ENCODE measurements around the gene COL9A3. TPM values are rescaled to one million over a fixed set of nuclear protein-coding genes. Genes with fewer than 3 reads are reported as not detected.
A peak's percentile ranks its signal among the peaks of the same experiment; 100 is the strongest.

The COL9A3 gene
- total RNA-seq, 2 experiments from 2014 or later = not detected

DNA sequence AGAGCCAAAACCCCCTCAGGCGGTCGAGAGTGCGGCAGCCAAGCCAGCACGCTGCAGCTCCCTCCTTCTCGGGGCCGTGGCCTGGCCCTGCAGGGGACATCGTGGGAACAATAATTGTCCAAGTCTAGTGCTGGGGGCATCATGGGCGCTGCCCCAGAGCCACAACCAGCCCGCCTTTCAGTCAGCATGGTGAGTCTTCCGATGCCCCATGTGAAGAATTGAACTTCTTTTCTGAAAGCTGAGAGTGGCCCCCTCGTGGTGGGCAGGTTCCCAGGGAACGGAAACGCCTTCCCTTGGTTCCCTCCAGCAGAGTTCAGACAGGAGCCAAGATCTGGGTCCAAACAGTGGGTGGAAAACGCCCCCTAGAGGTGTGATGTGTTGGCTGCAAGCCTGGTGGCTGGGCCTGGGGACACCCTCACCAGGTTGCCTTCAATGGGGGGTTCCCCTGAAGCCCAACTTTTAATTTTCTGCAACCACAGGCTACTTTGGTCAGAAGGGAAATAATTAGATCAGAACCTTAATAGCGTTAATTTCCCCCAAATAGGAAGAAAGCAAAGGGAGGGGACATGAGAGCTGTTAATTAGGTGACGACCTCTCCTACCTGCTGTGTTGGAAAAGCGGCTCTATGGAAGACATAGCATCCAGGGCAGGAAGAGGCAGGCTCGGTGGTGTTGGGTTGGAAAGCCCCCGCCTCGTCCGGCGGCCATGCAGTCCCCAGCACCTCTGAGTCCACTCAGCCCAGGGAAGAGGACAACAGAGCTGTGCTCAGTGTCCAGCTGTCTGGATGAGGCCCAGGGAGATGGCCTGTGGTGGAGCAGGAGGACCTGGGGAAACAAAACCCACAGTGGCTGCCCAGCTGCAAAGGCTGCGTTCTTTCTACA lies 25.3 kb upstream of the COL9A3 start:
- CTCF ChIA-PET = interaction anchor here (1.0 to 2.3 kb wide), 9 partner anchors 14 to 292 kb away, joined by 3 to 11 read pairs (median 5); partner anchors contain the start of gene SLCO4A1
- Histone ChIP-seq H3K27ac (ENCODE audit: low read depth in 1 of 2, low read length in 2 of 2) (no peak overlapping the region), H3K36me3 (ENCODE audit: insufficient read depth, low read length) (no peaks in the 10 kb centered on the region), H3K4me1 (ENCODE audit: insufficient read depth, low read length) (peaks cover 41% of the 10 kb centered on the region), H3K4me3 (ENCODE audit: low read length) (no peak overlapping the region), H3K27me3 (ENCODE audit: control insufficient read depth in 1 of 2, insufficient read depth in 2 of 2, low read length in 2 of 2) (no peaks in the 10 kb centered on the region), H3K9me3 (ENCODE audit: control insufficient read depth in 1 of 2, insufficient read depth in 1 of 2, low read length in 2 of 2) (no peaks in the 10 kb centered on the region)
- Mint-ChIP-seq H3K9me3 (no peaks in the 10 kb centered on the region), H3K27me3 (no peaks in the 10 kb centered on the region), H3K36me3 (ENCODE audit: low read depth) (peaks cover 14% of the 10 kb centered on the region), H3K4me3 (peak overlapping the region; percentile 85), H3K4me1 (ENCODE audit: low read depth) (peaks cover 39% of the 10 kb centered on the region), H3K27ac (peak overlapping the region; percentile 67)
- peak; percentile 54 to 86 (median 65) for DNase-seq
- no peak for ATAC-seq (ENCODE audit: poor library complexity)
- POLR2A ChIA-PET = interaction anchor here (1.1 to 2.1 kb wide), 3 partner anchors 51 to 140 kb away, joined by 3 to 9 read pairs (median 4); no protein-coding TSS in a partner anchor
- intact Hi-C loops (cut with DNase I, micrococcal nuclease) = loop anchor here (1.0 to 10.0 kb wide), 8 partner anchors 17 to 407 kb away; partner anchors contain the start of gene RPS21 (in 1 of the 2)
- TF ChIP-seq, protein P1, sequence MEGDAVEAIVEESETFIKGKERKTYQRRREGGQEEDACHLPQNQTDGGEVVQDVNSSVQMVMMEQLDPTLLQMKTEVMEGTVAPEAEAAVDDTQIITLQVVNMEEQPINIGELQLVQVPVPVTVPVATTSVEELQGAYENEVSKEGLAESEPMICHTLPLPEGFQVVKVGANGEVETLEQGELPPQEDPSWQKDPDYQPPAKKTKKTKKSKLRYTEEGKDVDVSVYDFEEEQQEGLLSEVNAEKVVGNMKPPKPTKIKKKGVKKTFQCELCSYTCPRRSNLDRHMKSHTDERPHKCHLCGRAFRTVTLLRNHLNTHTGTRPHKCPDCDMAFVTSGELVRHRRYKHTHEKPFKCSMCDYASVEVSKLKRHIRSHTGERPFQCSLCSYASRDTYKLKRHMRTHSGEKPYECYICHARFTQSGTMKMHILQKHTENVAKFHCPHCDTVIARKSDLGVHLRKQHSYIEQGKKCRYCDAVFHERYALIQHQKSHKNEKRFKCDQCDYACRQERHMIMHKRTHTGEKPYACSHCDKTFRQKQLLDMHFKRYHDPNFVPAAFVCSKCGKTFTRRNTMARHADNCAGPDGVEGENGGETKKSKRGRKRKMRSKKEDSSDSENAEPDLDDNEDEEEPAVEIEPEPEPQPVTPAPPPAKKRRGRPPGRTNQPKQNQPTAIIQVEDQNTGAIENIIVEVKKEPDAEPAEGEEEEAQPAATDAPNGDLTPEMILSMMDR (IDR thresholded peaks at IDR 0.05) = peak; percentile 95

DNA sequence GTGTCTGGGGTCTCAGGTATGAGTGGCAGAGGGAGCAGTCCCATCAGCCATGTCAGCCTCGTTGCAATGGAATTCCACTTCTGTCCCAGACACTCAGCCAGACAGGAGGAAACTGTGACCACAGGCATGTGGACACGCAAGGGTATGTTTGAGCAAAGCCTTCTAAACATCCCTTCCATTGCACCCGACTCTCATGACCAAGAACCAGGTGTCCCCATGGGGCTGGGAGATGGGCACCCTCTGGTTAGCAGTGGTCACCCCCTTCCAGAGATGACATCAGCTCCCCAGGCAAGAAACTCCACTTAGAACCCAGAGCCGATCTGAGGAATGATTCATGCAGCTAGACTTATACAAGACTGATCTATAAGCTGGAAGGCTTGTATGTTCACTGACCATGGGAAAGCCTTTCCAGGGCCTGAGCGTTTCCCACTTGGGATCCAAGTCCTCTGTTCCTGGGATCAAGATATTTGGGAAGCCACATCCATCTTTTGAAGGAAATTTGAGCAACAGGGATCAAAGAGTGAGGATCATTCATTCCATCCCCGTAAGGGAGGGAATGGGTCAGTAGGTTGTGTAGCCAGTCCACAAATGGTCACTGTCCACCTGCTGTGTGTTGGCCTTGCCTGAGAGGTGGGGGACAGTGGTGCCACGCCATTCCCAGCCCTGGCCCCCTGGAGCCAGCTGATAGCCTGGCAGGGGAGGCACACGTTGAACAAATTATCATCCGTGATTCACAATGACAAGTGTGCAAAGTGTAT lies 24.5 kb upstream of the COL9A3 start:
- Histone ChIP-seq H3K36me3 (ENCODE audit: insufficient read depth, low read length) (no peaks in the 10 kb centered on the region), H3K9me3 (ENCODE audit: control insufficient read depth in 1 of 2, insufficient read depth in 1 of 2, low read length in 2 of 2) (no peaks in the 10 kb centered on the region), H3K4me3 (ENCODE audit: low read length) (no peak overlapping the region), H3K4me1 (ENCODE audit: insufficient read depth, low read length) (peaks cover 47% of the 10 kb centered on the region), H3K27me3 (ENCODE audit: control insufficient read depth in 1 of 2, insufficient read depth in 2 of 2, low read length in 2 of 2) (no peaks in the 10 kb centered on the region), H3K27ac (ENCODE audit: low read depth in 1 of 2, low read length in 2 of 2) (no peak overlapping the region)
- intact Hi-C loops (cut with DNase I, micrococcal nuclease) = loop anchor here (2.0 to 10.0 kb wide), 4 partner anchors 65 to 408 kb away; partner anchors contain the start of gene RPS21 (in 1 of the 2)
- ATAC-seq (ENCODE audit: poor library complexity) = no peak
- CTCF ChIA-PET = interaction anchor here (1.3 to 2.3 kb wide), 6 partner anchors 16 to 176 kb away, joined by 3 to 11 read pairs (median 6); partner anchors contain the start of gene SLCO4A1
- H3K27ac Mint-ChIP-seq = peak overlapping the region; percentile 89
- no peaks in the 10 kb centered on the region for H3K27me3 Mint-ChIP-seq
- H3K36me3 Mint-ChIP-seq (ENCODE audit: low read depth) = peaks cover 17% of the 10 kb centered on the region
- peak overlapping the region; percentile 88 for H3K4me3 Mint-ChIP-seq
- POLR2A ChIA-PET = interaction anchor here (1.1 to 4.5 kb wide), 3 partner anchors 16 to 141 kb away, joined by 4 to 40 read pairs (median 9); no protein-coding TSS in a partner anchor
- peaks cover 43% of the 10 kb centered on the region for H3K4me1 Mint-ChIP-seq (ENCODE audit: low read depth)
- TF ChIP-seq, protein P1 (IDR thresholded peaks at IDR 0.05) = no peak
- DNase-seq = no peak
- H3K9me3 Mint-ChIP-seq = no peaks in the 10 kb centered on the region
